ENCODE measurements around the gene CHKB. TPM values are rescaled to one million over a fixed set of nuclear protein-coding genes. Genes with fewer than 3 reads are reported as not detected.

The CHKB gene
- total RNA-seq, 5 donors from 2014 or later (not counting 1 experiment from before 2014, with no cell fraction given) = 151 to 209 (median 203) TPM

GRCh38 chr22:50564289-50564688 is 18.4 kb downstream of the CHKB start:
- Histone ChIP-seq H3K27ac (ENCODE audit: low read length) (no peak overlapping the region), H3K4me1 (ENCODE audit: control insufficient read depth in 1 of 2, extremely low read depth in 1 of 2, insufficient read depth in 2 of 2, low read length in 2 of 2) (peaks cover 0 to 17% of the 10 kb centered on the region in 2 experiments), H3K36me3 (ENCODE audit: control insufficient read depth in 2 of 2, extremely low read depth in 1 of 2, insufficient read depth in 1 of 2, low read length in 1 of 2) (peaks cover 7 to 8% of the 10 kb centered on the region in 2 donors), H3K4me3 (ENCODE audit: control insufficient read depth in 1 of 2, extremely low read depth in 1 of 2, low read length in 1 of 2) (no peak overlapping the region), H3K9me3 (no peaks in the 10 kb centered on the region), H3K27me3 (replicated peaks in 1 of 2; ENCODE audit: control insufficient read depth in 2 of 2, extremely low read depth in 1 of 2, insufficient read depth in 2 of 2, low read length in 1 of 2) (peaks cover 0 to 2% of the 10 kb centered on the region in 2 experiments)
- 95% methylated on average over 11 of the region's 11 CpGs for WGBS (ENCODE audit: insufficient coverage)
- no peak for DNase-seq
- CTCF ChIA-PET = interaction anchor here in 1 of 2 donors (0.6 to 2.3 kb wide), 3 partner anchors 39 to 57 kb away, joined by 3 to 13 read pairs (median 5); partner anchors contain the start of genes LMF2 and SCO2
- peaks cover 17 to 20% (median 17%) of the 10 kb centered on the region in 3 donors for H3K4me1 Mint-ChIP-seq
- H3K36me3 Mint-ChIP-seq = peaks cover 4% of the 10 kb centered on the region
- H3K27ac Mint-ChIP-seq = no peak overlapping the region
- H3K4me3 Mint-ChIP-seq = peak overlapping the region in 1 of 3 donors; percentile 90
- POLR2A ChIA-PET = interaction anchor here in 1 of 2 donors (0.5 kb wide), 1 partner anchor 237 kb away, joined by 3 read pairs; no protein-coding TSS in a partner anchor
- H3K27me3 Mint-ChIP-seq = no peaks in the 10 kb centered on the region
- H3K9me3 Mint-ChIP-seq = no peaks in the 10 kb centered on the region
- ATAC-seq (replicated peaks in 1 of 4) = no peak

- no peaks in the 10 kb centered on the region for H3K9me3 ChIP-seq
- Mint-ChIP-seq H3K9me3 (no peaks in the 10 kb centered on the region), H3K4me3 (peak overlapping the region; percentile 90 to 93 (median 90)), H3K36me3 (peaks cover 2% of the 10 kb centered on the region), H3K27me3 (no peaks in the 10 kb centered on the region), H3K27ac (peak overlapping the region; percentile 88 to 89), H3K4me1 (peaks cover 17 to 20% (median 17%) of the 10 kb centered on the region in 3 donors)
- peaks cover 0 to 3% of the 10 kb centered on the region in 2 experiments for H3K27me3 ChIP-seq (replicated peaks in 1 of 2; ENCODE audit: control insufficient read depth in 2 of 2, extremely low read depth in 1 of 2, insufficient read depth in 2 of 2, low read length in 1 of 2)
- DNase-seq = no peak
- ChIA-PET POLR2A (interaction anchor here in 1 of 2 donors (0.5 to 1.2 kb wide), 4 partner anchors 38 to 236 kb away, joined by 3 to 7 read pairs (median 4); partner anchors contain the start of gene NCAPH2), CTCF (interaction anchor here in 1 of 2 donors (0.6 to 2.3 kb wide), 9 partner anchors 16 to 66 kb away, joined by 3 to 15 read pairs (median 5); partner anchors contain the start of genes LMF2 and SCO2)
- H3K27ac ChIP-seq (ENCODE audit: low read length) = no peak overlapping the region
- 23% methylated on average over 5 of the region's 17 CpGs for WGBS (ENCODE audit: insufficient coverage)
- ATAC-seq (replicated peaks in 1 of 4) = peak in 2 of 4 experiments; percentile 1 to 2
- H3K4me1 ChIP-seq (ENCODE audit: control insufficient read depth in 1 of 2, extremely low read depth in 1 of 2, insufficient read depth in 2 of 2, low read length in 2 of 2) = peaks cover 0 to 17% of the 10 kb centered on the region in 2 experiments
- H3K36me3 ChIP-seq (ENCODE audit: control insufficient read depth in 2 of 2, extremely low read depth in 1 of 2, insufficient read depth in 1 of 2, low read length in 1 of 2) = peaks cover 2 to 3% of the 10 kb centered on the region in 2 donors
- H3K4me3 ChIP-seq (ENCODE audit: control insufficient read depth in 1 of 2, extremely low read depth in 1 of 2, low read length in 1 of 2) = peak overlapping the region; percentile 81 to 83
These were observed 19.1 kb downstream of the CHKB start for GRCh38 chr22:50563413-50564160.

- peaks cover 0 to 5% of the 10 kb centered on the region in 2 experiments for H3K27me3 ChIP-seq (replicated peaks in 1 of 2; ENCODE audit: control insufficient read depth in 2 of 2, extremely low read depth in 1 of 2, insufficient read depth in 2 of 2, low read length in 1 of 2)
- POLR2A ChIA-PET = interaction anchor here in 1 of 2 donors (0.5 to 1.2 kb wide), 4 partner anchors 14 to 57 kb away, joined by 4 to 7 read pairs (median 4); partner anchors contain the start of gene NCAPH2
- peak within 1 kb of the TSS; percentile 88 to 89 for H3K27ac Mint-ChIP-seq
- H3K27me3 Mint-ChIP-seq = no peaks in the 10 kb centered on the region
- no peaks in the 10 kb centered on the region for H3K9me3 ChIP-seq
- H3K27ac ChIP-seq (ENCODE audit: low read length) = peak within 1 kb of the TSS; percentile 52
- CTCF ChIA-PET = interaction anchor here in 1 of 2 donors (0.5 to 2.3 kb wide), 10 partner anchors 15 to 229 kb away, joined by 3 to 15 read pairs (median 4); partner anchors contain the start of genes LMF2 and SCO2
- H3K36me3 Mint-ChIP-seq = no peaks in the 10 kb centered on the region
- DNase-seq = peak; percentile 89 to 98 (median 96)
- no peaks in the 10 kb centered on the region for H3K9me3 Mint-ChIP-seq
- 2% methylated on average over 50 of the region's 61 CpGs for WGBS (ENCODE audit: insufficient coverage)
- H3K4me3 ChIP-seq (ENCODE audit: control insufficient read depth in 1 of 2, extremely low read depth in 1 of 2, low read length in 1 of 2) = peak within 1 kb of the TSS; percentile 81 to 83
- ATAC-seq (replicated peaks in 1 of 4) = peak; percentile 93 to 98 (median 95)
- peaks cover 17 to 20% (median 17%) of the 10 kb centered on the region in 3 donors for H3K4me1 Mint-ChIP-seq
- H3K4me1 ChIP-seq (ENCODE audit: control insufficient read depth in 1 of 2, extremely low read depth in 1 of 2, insufficient read depth in 2 of 2, low read length in 2 of 2) = peaks cover 0 to 17% of the 10 kb centered on the region in 2 experiments
- H3K36me3 ChIP-seq (ENCODE audit: control insufficient read depth in 2 of 2, extremely low read depth in 1 of 2, insufficient read depth in 1 of 2, low read length in 1 of 2) = no peaks in the 10 kb centered on the region
- peak within 1 kb of the TSS; percentile 90 to 93 (median 90) for H3K4me3 Mint-ChIP-seq
These were observed 19.9 kb downstream of the CHKB start, which contains the start of gene SYCE3 for GRCh38 chr22:50562523-50563412. SYCE3 (minus strand) TSS chr22:50562919; CDS start chr22:50556405, 6,514 bp downstream.

DNA sequence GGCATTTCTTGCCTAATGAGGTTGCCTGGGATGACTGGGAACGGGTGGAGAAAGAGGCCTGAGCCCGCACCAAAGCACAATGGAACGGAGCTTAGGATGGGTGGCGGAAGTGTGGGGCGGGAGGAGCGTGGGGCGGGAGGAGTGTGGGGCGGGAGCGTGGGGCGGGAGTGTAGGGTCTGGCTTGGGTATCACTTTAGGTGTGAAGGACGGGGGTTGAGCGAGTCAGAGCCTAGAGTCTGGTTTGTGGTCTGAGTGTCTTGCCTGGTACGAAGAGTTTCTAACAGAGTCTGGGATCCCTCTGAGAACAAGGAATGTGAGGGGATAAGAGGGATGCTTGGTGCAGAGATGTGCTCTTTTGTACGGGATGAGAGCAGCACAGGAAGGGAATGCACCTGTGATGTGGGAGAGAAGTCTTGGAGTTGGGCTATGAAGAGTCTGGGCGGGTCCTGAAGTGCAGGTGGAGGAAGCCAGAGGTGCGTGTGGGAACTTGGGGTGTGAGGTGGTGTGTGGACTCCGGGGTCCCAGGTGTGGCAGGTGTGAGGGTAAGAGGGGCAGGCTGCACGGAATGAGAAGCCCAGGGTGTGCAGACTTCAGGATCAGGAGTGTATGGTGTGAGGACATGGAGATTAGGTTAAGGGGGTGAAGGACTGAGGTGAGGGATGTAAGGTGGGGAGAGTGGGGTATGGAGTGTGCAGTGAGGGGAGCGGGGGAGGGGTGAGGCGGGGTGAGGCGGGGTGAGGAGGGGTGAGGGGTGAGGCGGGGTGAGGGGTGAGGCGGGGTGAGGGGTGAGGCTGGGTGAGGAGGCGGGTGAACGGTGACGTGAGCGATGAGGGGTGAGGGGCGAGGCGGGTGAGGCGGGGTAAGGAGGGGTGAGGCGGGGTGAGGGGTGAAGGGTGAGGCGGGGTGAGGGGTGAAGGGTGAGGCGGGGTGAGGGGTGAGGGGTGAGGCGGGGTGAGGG is 21.0 kb downstream of the CHKB start:
- no peaks in the 10 kb centered on the region for H3K9me3 Mint-ChIP-seq
- Histone ChIP-seq H3K27ac (ENCODE audit: low read length) (no peak overlapping the region), H3K4me3 (ENCODE audit: control insufficient read depth in 1 of 2, extremely low read depth in 1 of 2, low read length in 1 of 2) (no peak overlapping the region), H3K36me3 (ENCODE audit: control insufficient read depth in 2 of 2, extremely low read depth in 1 of 2, insufficient read depth in 1 of 2, low read length in 1 of 2) (no peaks in the 10 kb centered on the region), H3K27me3 (replicated peaks in 1 of 2; ENCODE audit: control insufficient read depth in 2 of 2, extremely low read depth in 1 of 2, insufficient read depth in 2 of 2, low read length in 1 of 2) (peaks cover 0 to 5% of the 10 kb centered on the region in 2 experiments), H3K9me3 (no peaks in the 10 kb centered on the region), H3K4me1 (ENCODE audit: control insufficient read depth in 1 of 2, extremely low read depth in 1 of 2, insufficient read depth in 2 of 2, low read length in 2 of 2) (peaks cover 0 to 17% of the 10 kb centered on the region in 2 experiments)
- CTCF ChIA-PET = no interaction called here
- H3K27ac Mint-ChIP-seq = peak overlapping the region; percentile 71 to 84
- peaks cover 17 to 20% (median 17%) of the 10 kb centered on the region in 3 donors for H3K4me1 Mint-ChIP-seq
- H3K4me3 Mint-ChIP-seq = peak overlapping the region in 2 of 3 donors; percentile 64 to 69
- 71% methylated on average over 14 of the region's 34 CpGs for WGBS (ENCODE audit: insufficient coverage)
- H3K27me3 Mint-ChIP-seq = no peaks in the 10 kb centered on the region
- POLR2A ChIA-PET = interaction anchor here in 1 of 2 donors (0.6 kb wide), 1 partner anchor 736 kb away, joined by 4 read pairs; no protein-coding TSS in a partner anchor
- DNase-seq (peak in 4 of 35 experiments; percentile 31 to 49 (median 37)), ATAC-seq (replicated peaks in 1 of 4) (no peak)
- H3K36me3 Mint-ChIP-seq = no peaks in the 10 kb centered on the region

DNA sequence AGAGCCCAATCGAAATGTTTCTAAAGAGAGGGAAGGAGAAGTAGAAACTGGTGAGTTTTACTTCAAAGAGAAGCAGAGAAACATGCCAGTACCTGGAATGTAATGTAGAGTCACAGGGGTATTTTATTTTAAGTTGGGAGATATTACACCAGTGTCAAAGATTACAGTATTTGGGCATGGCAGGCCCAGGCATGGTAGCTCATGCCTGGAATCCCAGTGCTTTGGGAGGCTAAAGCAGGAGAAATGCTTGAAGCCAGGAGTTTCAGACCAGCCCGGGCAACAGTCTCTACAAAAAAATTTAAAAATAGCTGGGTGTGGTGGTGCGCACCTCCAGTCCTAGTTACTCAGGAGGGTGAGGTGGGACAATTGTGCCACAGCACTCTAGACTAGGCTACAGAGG is 22.6 kb downstream of the CHKB start:
- no peaks in the 10 kb centered on the region for H3K9me3 Mint-ChIP-seq
- H3K27me3 Mint-ChIP-seq = no peaks in the 10 kb centered on the region
- no peak overlapping the region for H3K4me3 Mint-ChIP-seq
- peaks cover 0 to 17% of the 10 kb centered on the region in 2 experiments for H3K4me1 ChIP-seq (ENCODE audit: control insufficient read depth in 1 of 2, extremely low read depth in 1 of 2, insufficient read depth in 2 of 2, low read length in 2 of 2)
- no peak overlapping the region for H3K27ac ChIP-seq (ENCODE audit: low read length)
- no peaks in the 10 kb centered on the region for H3K36me3 Mint-ChIP-seq
- H3K9me3 ChIP-seq = no peaks in the 10 kb centered on the region
- ATAC-seq (replicated peaks in 1 of 4) (no peak), DNase-seq (no peak)
- H3K4me3 ChIP-seq (ENCODE audit: control insufficient read depth in 1 of 2, extremely low read depth in 1 of 2, low read length in 1 of 2) = no peak overlapping the region
- peaks cover 17 to 20% (median 17%) of the 10 kb centered on the region in 3 donors for H3K4me1 Mint-ChIP-seq
- ChIA-PET POLR2A (interaction anchor here in 1 of 2 donors (0.7 kb wide), 1 partner anchor 20 kb away, joined by 3 read pairs; no protein-coding TSS in a partner anchor), CTCF (interaction anchor here in 1 of 2 donors (1.4 kb wide), 1 partner anchor 9 kb away, joined by 3 read pairs; no protein-coding TSS in a partner anchor)
- H3K36me3 ChIP-seq (ENCODE audit: control insufficient read depth in 2 of 2, extremely low read depth in 1 of 2, insufficient read depth in 1 of 2, low read length in 1 of 2) = no peaks in the 10 kb centered on the region
- WGBS (ENCODE audit: insufficient coverage) = 79% methylated on average over 2 of the region's 3 CpGs
- no peak overlapping the region for H3K27ac Mint-ChIP-seq
- H3K27me3 ChIP-seq (replicated peaks in 1 of 2; ENCODE audit: control insufficient read depth in 2 of 2, extremely low read depth in 1 of 2, insufficient read depth in 2 of 2, low read length in 1 of 2) = peaks cover 0 to 3% of the 10 kb centered on the region in 2 experiments

Measured in T-cell (primary cell).